Esophagus muscularis mucosa (tissue), 4 donors: ENCODE results near the gene QPRT. TPM values are rescaled to one million over a fixed set of nuclear protein-coding genes. Genes with fewer than 3 reads are reported as not detected.

Experiments
- DNase-seq: peaks from one replicate; pipeline ENCODE4 v3.0.0-alpha.2; 2017; ENCODE audit errors: extremely low spot score
- H3K27ac ChIP-seq, 4 donors: fragments of 200-600 bp; sonication (generic); replicated peaks in 1 of 4; 1 replicate in 3 of 4; 2 replicates in 1 of 4; pipeline ENCODE4 v1.5.1; 2016 to 2019; ENCODE audit warnings: mild to moderate bottlenecking in 1 of 4
- H3K27me3 ChIP-seq, 4 donors: fragments of 200-600 bp; sonication (generic); one replicate each; pipeline versions ENCODE4 v1.5.1 to v1.6.0; 2016 to 2019
- H3K36me3 ChIP-seq, 4 donors: fragments of 200-600 bp; sonication (generic); one replicate each; pipeline ENCODE4 v1.5.1; 2016 to 2019
- H3K4me1 ChIP-seq, 4 donors: fragments of 200-600 bp; sonication (generic); one replicate each; pipeline ENCODE4 v1.5.1; 2016 to 2019
- H3K4me3 ChIP-seq, 4 donors: fragments of 200-600 bp; sonication (generic); 1 replicate in 2 of 4; 2 replicates in 2 of 4; pipeline ENCODE4 v1.5.1; 2016 to 2019; ENCODE audit warnings: mild to moderate bottlenecking in 4 of 4, moderate library complexity in 1 of 4
- H3K9me3 ChIP-seq, 4 donors: fragments of 200-600 bp; sonication (generic); 1 replicate in 3 of 4; 2 replicates in 1 of 4; pipeline ENCODE4 v1.5.1; 2016 to 2019
- CTCF ChIP-seq, 3 experiments: fragments of 200-600 bp in 2 of 3; fragments of 450-650 bp in 1 of 3; sonication (generic) in 2 of 3; IDR thresholded peaks; one replicate each; pipeline ENCODE4 v1.5.1; 2017 to 2019; ENCODE audit warnings: antibody characterized with exemption in 3 of 3, mild to moderate bottlenecking in 2 of 3, moderate library complexity in 1 of 3
- EP300 ChIP-seq: sonication (generic); formaldehyde crosslinking; IDR thresholded peaks from one replicate; pipeline ENCODE4 v1.6.1; 2017; ENCODE audit warnings: antibody characterized with exemption
- POLR2A ChIP-seq: fragments of 450-650 bp; IDR thresholded peaks from one replicate; pipeline ENCODE4 v1.6.1; 2017; ENCODE audit warnings: antibody characterized with exemption, moderate library complexity, mild to moderate bottlenecking, low read depth
- POLR2AphosphoS5 ChIP-seq, 2 donors: sonication (generic); formaldehyde crosslinking; IDR thresholded peaks; one replicate each; pipeline ENCODE4 v1.6.1; 2017; ENCODE audit warnings: antibody characterized with exemption in 2 of 2
- WGBS: methylation state at CpG from one replicate; pipeline ENCODE4 v1.1.5; 2018; 5-methylcytosine and 5-hydroxymethylcytosine counted together
- intact Hi-C: fragments of 100-400 bp; cut with DNase I; formaldehyde crosslinking; loops from one replicate; pipeline ENCODE4 v1.15.1; 2023
- total RNA-seq, 4 donors: library from RNA; depleted of rRNA; stranded (reverse); fragments of >200 nt; gene quantifications; one replicate each; pipeline versions ENCODE4 v1.1.0 to v1.2.1, GENCODE V29; 2016

QPRT gene
- total RNA-seq, 4 donors from 2014 or later = 1.7 to 5.1 (median 2.7) TPM

GRCh38 chr16:29675811-29676643 lies 3.0 kb upstream of the QPRT start:
- TF ChIP-seq POLR2A (no peak), EP300 (no peak), CTCF (IDR thresholded peaks at IDR 0.05) (no peak), POLR2AphosphoS5 (IDR thresholded peaks at IDR 0.05) (no peak)
- 62% methylated on average over 3 of the region's 3 CpGs for WGBS
- intact Hi-C loops = no loop called here
- H3K4me1 ChIP-seq = peaks cover 5 to 23% (median 19%) of the 10 kb centered on the region in 4 donors
- no peaks in the 10 kb centered on the region for H3K9me3 ChIP-seq
- no peak for DNase-seq
- H3K4me3 ChIP-seq = no peak overlapping the region
- no peak overlapping the region for H3K27ac ChIP-seq
- no peaks in the 10 kb centered on the region for H3K27me3 ChIP-seq
- H3K36me3 ChIP-seq = no peaks in the 10 kb centered on the region

GRCh38 chr16:29676989-29677785 lies 1.8 kb upstream of the QPRT start:
- TF ChIP-seq POLR2A = no peak
- Histone ChIP-seq H3K27ac (no peak overlapping the region), H3K4me1 (peaks cover 5 to 23% (median 19%) of the 10 kb centered on the region in 4 donors), H3K36me3 (no peaks in the 10 kb centered on the region), H3K27me3 (no peaks in the 10 kb centered on the region), H3K9me3 (no peaks in the 10 kb centered on the region), H3K4me3 (no peak overlapping the region)
- 94% methylated on average over 23 of the region's 23 CpGs for WGBS
- DNase-seq = no peak
- intact Hi-C loops = no loop called here

GRCh38 chr16:29680180-29680598 lies 1.2 kb downstream of the QPRT start:
- intact Hi-C loops = no loop called here
- no peak for DNase-seq
- Histone ChIP-seq H3K4me3 (peak overlapping the region in 1 of 4 donors; percentile 35), H3K4me1 (peaks cover 5 to 13% (median 10%) of the 10 kb centered on the region in 4 donors), H3K27me3 (no peaks in the 10 kb centered on the region), H3K9me3 (no peaks in the 10 kb centered on the region), H3K36me3 (no peaks in the 10 kb centered on the region), H3K27ac (no peak overlapping the region)
- TF ChIP-seq CTCF (IDR thresholded peaks at IDR 0.05) = no peak
- 76% methylated on average over 7 of the region's 10 CpGs for WGBS

GRCh38 chr16:29683543-29684090 lies 4.6 kb downstream of the QPRT start:
- intact Hi-C loops = no loop called here
- DNase-seq = no peak
- Histone ChIP-seq H3K36me3 (no peaks in the 10 kb centered on the region), H3K27ac (no peak overlapping the region), H3K4me1 (peaks cover 5 to 11% (median 10%) of the 10 kb centered on the region in 4 donors), H3K4me3 (no peak overlapping the region), H3K27me3 (no peaks in the 10 kb centered on the region), H3K9me3 (no peaks in the 10 kb centered on the region)
- 95% methylated on average over 7 of the region's 9 CpGs for WGBS
- TF ChIP-seq POLR2A = no peak
- TF ChIP-seq EP300 = no peak
- TF ChIP-seq POLR2AphosphoS5 (IDR thresholded peaks at IDR 0.05) = no peak
- TF ChIP-seq CTCF (IDR thresholded peaks at IDR 0.05) = no peak

- Histone ChIP-seq H3K27ac (no peak overlapping the region), H3K4me3 (no peak overlapping the region), H3K4me1 (peaks cover 0 to 1% (median under 1%) of the 10 kb centered on the region in 4 donors), H3K27me3 (no peaks in the 10 kb centered on the region), H3K36me3 (no peaks in the 10 kb centered on the region), H3K9me3 (no peaks in the 10 kb centered on the region)
- intact Hi-C loops = no loop called here
- no peak for DNase-seq
- 80% methylated on average over 10 of the region's 10 CpGs for WGBS
- TF ChIP-seq POLR2A (no peak), POLR2AphosphoS5 (IDR thresholded peaks at IDR 0.05) (no peak), CTCF (IDR thresholded peaks at IDR 0.05) (no peak)
These were observed 5.7 kb downstream of the QPRT start for GRCh38 chr16:29684679-29685078.
